GM13977 (cell line): Measurements from ENCODE around the gene LHX3.

Experiments used
- DNase-seq: peaks from one replicate; pipeline ENCODE4 v3.0.0; 2012; ENCODE audit warnings: low spot score
- in situ Hi-C: fragments of 300-500 bp; cut with MboI; formaldehyde crosslinking; loops from one replicate; pipeline ENCODE4 v1.12.0; 2022; ENCODE audit warnings: low sequenced_read_pairs, low pct_unique_long_range_greater_than_20kb, mixed read lengths, inconsistent platforms; ENCODE audit not compliant: unreplicated experiment
- TF ChIP-seq, protein P1 (sequence below): IDR thresholded peaks from 2 replicates; pipeline ENCODE4 v1.5.1; 2012; ENCODE audit warnings: mild to moderate bottlenecking, control low read depth; ENCODE audit not compliant: insufficient read depth; ENCODE audit errors: extremely low read depth, missing control alignments

LHX3 gene

DNA sequence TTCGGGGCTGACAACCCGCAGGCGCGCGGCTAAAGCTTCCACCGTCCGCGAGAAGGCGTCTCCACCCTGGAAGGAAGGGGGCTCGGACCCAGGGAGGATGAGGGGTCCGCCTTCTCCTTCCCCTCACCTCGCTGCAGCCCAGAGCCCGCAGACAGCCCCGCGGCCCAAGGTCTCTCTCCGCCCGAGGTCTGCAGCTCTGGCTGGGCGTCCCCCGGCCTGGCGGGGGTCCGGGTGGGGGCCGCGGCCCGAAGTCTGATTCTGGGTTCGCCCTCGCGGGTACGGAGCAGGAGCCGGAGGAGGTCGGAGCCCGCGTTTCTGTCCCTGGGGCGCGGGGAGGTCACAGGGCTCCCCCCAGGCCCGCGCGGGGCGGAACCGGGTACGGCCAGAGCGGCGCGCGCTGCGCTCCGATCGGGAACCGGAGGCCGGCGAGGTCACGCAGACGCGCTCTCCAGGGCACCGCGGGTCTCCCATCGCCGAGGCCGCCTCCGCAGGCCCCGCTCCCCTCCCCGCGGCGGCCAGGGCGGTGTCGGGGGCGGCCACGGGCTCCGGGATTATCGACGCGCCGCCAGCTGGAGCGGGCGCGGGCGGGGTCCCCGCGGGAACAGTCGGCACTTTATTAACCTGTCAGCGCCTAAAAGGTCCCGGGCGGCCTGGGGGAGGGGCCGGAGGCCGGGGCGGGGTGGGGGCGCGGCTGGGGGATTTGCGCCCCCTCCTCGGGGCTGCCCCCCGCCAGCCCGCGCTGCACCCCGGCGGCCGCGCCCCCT, 11.6 kb downstream of the LHX3 start:
- DNase-seq, result no peak
- TF ChIP-seq, protein P1, sequence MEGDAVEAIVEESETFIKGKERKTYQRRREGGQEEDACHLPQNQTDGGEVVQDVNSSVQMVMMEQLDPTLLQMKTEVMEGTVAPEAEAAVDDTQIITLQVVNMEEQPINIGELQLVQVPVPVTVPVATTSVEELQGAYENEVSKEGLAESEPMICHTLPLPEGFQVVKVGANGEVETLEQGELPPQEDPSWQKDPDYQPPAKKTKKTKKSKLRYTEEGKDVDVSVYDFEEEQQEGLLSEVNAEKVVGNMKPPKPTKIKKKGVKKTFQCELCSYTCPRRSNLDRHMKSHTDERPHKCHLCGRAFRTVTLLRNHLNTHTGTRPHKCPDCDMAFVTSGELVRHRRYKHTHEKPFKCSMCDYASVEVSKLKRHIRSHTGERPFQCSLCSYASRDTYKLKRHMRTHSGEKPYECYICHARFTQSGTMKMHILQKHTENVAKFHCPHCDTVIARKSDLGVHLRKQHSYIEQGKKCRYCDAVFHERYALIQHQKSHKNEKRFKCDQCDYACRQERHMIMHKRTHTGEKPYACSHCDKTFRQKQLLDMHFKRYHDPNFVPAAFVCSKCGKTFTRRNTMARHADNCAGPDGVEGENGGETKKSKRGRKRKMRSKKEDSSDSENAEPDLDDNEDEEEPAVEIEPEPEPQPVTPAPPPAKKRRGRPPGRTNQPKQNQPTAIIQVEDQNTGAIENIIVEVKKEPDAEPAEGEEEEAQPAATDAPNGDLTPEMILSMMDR, result no peak
- in situ Hi-C loops, result no loop called here

DNA sequence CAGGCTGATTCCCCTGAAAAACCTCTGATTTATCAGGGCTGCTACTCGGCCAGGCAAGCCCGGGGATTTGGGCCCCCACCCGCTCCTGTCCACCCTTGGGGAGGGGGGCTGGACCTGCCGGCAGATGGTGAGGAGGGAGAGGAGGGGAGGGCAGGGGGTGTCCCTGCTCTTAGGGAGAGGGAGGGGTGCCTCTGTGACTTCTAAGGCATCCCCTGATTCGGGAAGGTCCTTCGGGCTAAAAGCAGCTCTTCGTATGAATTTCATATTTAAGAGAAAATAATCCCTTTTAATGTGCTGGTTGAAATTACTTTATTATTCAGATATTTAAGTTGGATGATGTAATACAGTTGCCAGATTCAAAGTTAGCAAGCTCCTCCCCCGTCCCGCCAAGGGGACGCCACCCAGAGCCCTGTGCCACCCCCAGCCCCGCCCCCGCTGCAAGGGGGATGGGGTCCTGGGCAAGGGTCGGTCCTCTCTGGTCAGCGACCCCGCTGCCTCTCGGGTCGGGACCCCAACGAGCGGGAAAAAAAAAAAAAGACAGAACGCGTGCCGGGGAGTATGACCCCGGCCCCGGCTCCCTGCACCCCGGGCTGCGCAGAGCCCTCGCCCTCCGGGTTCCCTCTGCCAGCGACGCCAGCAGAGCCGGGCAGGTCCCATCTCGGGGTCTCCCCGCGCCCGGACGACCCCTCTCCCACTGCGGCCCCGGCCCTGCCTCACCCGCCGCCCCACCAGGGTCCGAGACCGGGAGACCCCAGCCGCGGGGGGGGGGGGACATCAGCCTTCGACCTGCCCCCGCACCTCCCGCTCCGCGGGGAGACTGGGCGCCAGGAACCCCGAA, 12.4 kb downstream of the LHX3 start:
- TF ChIP-seq, protein P1, result no peak
- in situ Hi-C loops, result no loop called here
- no peak for DNase-seq

DNA sequence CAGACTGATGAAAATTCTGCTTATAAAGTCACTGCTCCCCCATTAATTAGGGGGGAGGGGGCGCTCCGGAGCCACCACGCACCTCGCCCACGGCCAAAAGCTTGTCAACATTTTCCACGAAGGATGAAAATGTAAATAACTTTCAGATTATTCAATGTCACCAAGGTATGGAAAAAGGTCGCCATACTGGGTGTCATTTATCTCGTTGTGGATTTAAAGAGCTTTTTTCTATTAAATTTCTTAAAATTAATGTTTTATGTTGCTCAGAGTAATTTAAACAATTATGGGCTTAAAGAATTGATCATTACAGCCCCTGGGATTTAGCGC, 13.0 kb downstream of the LHX3 start:
- no peak for DNase-seq
- TF ChIP-seq, protein P1, result no peak
- in situ Hi-C loops, result no loop called here

DNA sequence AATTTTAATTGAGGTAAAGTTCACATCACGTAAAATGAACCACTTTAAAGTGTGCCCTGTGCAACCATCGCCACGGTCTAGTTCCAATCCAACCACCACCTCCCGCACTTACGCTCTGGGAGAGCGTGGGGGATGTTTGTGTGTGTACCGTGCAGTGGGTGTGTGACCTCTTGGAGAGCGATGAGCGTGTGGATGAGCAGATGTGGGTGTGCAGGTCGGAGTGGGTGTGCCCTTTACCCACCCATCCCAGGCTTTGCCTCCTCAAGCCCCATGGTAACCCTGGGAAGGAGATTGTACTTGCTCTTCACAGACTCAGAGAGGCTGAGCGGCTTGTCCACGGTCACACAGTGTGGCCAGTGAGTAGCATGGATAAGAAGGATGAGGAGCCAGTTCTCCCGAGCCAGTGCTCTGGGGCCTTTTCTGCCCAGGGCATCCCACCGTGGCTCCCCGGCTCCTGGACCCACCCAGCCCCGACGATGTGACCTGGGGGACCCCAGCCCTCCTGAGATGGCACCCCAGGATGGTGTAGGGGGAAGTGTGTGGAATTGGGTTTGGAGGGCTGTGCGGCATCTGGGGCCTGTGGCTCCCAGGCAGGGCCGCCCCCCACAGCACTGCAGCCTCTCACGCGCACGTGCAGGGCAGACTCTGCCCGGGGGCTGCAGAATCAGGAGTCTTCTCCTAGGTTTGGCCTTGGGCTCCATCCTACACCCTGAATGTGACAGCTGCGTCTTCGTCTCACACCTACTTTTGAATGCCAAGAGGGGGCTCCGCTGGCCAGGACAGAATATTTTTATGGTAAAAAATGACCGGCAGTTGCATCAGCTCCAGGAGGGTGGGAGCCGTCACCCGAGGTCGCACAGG, 13.6 kb downstream of the LHX3 start:
- no peak for DNase-seq
- TF ChIP-seq, protein P1, result no peak
- in situ Hi-C loops, result no loop called here

DNA sequence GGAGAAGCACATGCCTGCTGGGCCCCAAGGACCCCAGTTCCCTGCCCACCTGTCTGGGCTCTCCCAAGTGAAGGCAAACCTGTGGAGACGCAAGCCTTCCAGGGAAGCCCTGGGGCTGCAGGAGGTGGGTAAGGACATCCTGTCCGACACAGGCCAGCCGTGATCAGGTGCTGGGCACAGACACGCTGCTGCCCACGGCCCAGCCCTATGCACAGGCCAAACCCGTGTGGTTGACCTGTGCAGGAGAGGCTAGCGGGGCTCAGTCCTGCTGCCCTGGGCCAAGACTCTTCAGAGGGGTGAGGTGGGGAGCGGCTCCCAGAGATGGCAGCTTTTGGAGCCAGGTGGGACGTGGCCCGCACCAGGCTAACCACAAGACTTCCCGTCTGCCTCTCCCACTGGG, 14.3 kb downstream of the LHX3 start:
- TF ChIP-seq, protein P1, result no peak
- in situ Hi-C loops, result no loop called here
- DNase-seq, result no peak

DNA sequence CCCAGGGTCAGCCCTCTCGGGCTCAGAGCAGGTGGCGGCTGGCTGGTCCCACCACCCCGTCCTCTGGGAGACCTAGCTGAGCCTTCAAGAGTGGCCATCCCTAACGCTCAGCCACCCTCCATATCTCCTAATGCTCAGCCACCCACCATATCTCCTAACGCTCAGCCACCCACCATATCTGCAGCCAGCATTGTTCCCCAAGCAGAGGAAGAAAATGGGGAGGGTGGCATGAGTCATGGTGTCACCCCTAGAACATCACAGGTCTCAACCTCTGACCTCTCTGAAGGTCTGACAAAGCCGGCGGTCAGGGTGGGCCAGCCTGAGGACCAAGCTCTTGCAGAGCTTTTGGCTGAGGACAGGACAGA, 14.7 kb downstream of the LHX3 start:
- in situ Hi-C loops, result no loop called here
- no peak for DNase-seq
- TF ChIP-seq, protein P1, result no peak
